ENCODE data around the gene WNT3A. TPM values are rescaled to one million over a fixed set of nuclear protein-coding genes. Genes with fewer than 3 reads are reported as not detected.

The WNT3A gene
- total RNA-seq, 4 donors from 2014 or later, result 1.9 to 4.1 (median 3.5) TPM

DNA sequence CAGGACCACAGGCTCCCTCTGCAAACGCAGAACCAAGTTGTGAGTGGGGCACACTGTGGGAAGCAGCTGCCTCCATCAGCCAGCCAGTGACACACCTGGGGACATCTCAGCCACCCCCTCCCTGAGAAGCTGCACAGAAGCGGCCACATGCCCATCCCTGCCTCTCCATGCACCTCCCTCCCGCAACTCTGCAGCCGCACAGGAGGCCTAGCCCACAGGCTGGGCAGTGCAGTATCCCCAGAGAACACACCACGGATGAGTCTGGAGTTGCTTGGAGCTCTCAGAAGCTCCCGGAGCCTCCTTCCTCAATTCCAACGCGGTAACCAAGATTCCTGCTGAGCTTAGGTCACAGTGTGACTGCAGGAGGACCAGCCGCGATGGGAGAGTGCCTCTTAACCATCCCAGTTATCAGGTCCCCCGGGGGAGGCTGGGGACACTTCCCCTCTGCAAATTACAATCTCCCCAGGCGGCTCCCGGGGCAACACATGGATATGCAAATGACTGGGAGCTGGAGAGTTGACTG is 1.2 kb upstream of the WNT3A start:
- intact Hi-C loops (cut with DNase I; ENCODE audit: low total_unique reads), result no loop called here
- H3K4me3 ChIP-seq (ENCODE audit: low read depth, poor library complexity, severe bottlenecking), result no peak overlapping the region
- TF ChIP-seq, protein P1, sequence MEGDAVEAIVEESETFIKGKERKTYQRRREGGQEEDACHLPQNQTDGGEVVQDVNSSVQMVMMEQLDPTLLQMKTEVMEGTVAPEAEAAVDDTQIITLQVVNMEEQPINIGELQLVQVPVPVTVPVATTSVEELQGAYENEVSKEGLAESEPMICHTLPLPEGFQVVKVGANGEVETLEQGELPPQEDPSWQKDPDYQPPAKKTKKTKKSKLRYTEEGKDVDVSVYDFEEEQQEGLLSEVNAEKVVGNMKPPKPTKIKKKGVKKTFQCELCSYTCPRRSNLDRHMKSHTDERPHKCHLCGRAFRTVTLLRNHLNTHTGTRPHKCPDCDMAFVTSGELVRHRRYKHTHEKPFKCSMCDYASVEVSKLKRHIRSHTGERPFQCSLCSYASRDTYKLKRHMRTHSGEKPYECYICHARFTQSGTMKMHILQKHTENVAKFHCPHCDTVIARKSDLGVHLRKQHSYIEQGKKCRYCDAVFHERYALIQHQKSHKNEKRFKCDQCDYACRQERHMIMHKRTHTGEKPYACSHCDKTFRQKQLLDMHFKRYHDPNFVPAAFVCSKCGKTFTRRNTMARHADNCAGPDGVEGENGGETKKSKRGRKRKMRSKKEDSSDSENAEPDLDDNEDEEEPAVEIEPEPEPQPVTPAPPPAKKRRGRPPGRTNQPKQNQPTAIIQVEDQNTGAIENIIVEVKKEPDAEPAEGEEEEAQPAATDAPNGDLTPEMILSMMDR (IDR thresholded peaks at IDR 0.05), result no peak
- no peak for TF ChIP-seq POLR2A (IDR thresholded peaks at IDR 0.05)
- 13 to 23% methylated on average over 7 to 13 of the region's 13 CpGs for WGBS, 2 donors
- DNase-seq (ENCODE audit: low spot score in 2 of 2), result peak in 1 of 2 donors; percentile 71

DNA sequence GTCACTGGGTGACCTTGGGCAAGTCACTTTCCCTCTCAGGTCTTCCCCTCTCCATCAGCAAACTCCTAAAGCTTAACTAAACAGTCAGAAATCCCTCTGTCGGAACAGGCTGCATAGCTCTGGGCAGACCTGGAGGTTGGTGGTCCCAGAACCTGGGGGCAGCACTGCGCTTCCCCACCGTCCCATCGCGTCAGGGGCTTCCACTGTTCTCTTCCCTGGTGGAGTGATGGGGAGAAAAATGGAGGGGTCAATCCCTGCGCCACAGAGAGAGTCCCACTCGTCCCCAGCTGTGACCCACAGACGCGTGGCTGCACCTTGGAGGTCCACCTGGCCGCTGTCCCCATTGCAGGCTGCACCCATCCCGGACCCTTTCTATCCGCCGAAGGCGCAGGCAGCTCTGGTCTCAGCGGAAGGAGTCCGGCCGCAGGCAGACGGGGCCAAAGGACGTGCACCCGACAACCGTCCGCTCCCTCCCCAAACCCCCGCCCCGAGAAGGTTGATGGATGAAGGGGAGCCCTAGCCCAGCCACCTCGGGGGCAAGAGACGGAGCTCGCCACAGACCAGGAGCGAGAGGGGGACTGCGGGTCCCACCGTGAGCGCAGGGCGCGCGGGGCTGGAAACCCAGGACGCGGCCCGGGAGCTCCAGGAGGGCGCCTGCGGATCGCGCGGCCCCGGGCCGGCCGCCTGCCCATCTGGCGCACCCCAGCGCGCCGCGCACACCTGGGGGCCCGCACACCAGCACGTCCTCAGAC is 588 bp upstream of the WNT3A start:
- no peak for TF ChIP-seq POLR2A (IDR thresholded peaks at IDR 0.05)
- TF ChIP-seq, protein P1 (IDR thresholded peaks at IDR 0.05), result no peak
- H3K4me3 ChIP-seq (ENCODE audit: low read depth, poor library complexity, severe bottlenecking), result no peak overlapping the region
- WGBS, 2 donors, result 4 to 7% methylated on average over 24 to 44 of the region's 52 CpGs
- DNase-seq (ENCODE audit: low spot score in 2 of 2), result peak in 1 of 2 donors; percentile 77
- intact Hi-C loops (cut with DNase I; ENCODE audit: low total_unique reads), result no loop called here

DNA sequence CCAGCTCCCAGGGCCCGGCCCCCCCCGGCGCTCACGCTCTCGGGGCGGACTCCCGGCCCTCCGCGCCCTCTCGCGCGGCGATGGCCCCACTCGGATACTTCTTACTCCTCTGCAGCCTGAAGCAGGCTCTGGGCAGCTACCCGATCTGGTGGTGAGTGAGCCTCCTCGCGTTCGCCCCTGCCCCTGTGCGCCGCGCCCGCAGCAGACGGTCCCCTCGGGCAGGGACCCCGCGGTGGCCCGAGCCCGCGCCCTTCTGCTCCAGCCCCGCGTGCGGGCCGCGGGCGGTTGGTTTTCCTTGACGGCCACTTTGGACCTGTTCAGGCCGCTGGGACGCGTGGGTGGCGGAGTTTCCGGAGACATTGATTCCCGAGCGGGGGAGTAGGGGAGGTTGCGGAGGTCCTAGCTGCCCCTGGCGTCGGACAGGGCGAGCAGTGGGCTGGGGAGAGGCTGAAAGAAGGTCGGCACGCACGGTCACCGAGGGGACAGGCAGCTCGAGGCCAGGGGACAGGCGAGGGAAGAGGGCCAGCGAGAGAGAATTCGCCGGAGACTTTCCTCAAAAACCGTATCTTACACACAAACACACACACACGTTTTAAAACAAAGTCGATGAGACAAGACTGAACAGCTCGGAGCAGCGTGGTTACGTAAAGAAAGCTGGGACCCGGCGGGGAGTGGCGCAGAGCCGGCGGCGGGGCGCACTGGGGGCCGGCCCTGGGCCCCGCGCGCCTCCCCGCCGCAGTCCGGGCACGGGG is 427 bp downstream of the WNT3A start:
- H3K4me3 ChIP-seq (ENCODE audit: low read depth, poor library complexity, severe bottlenecking), result no peak overlapping the region
- 1 to 2% methylated on average over 45 to 50 of the region's 77 CpGs for WGBS, 2 donors
- intact Hi-C loops (cut with DNase I; ENCODE audit: low total_unique reads), result no loop called here
- no peak for TF ChIP-seq POLR2A (IDR thresholded peaks at IDR 0.05)
- TF ChIP-seq, protein P1 (IDR thresholded peaks at IDR 0.05), result no peak
- DNase-seq (ENCODE audit: low spot score in 2 of 2), result peak in 1 of 2 donors; percentile 79

DNA sequence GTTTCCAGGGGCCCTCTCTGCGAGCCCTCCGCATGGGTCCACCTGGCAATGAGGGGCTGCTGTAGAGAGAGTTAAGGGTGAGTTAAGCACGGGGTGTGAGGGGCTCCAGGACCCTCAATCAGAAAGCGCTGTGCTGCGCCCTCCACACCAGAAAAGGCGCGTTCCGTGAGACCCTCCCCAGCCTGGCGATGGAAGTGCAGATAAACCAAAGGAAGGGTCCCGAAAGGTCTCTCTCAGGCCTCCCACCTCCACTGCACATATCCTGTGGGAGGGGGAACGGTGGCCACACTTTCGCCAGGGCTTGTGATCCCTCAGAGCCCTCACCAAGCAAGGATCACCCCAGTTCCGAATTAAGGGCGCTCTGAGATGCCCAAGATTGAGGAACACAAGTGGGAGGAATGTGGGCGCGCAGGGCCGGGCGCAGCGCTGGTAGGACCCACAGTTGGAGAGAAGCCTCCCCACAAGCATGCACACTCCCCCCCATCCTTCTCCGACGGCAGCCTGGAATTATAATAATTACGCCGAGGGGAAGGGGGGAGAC is 1.1 kb downstream of the WNT3A start:
- intact Hi-C loops (cut with DNase I; ENCODE audit: low total_unique reads), result no loop called here
- no peak overlapping the region for H3K4me3 ChIP-seq (ENCODE audit: low read depth, poor library complexity, severe bottlenecking)
- DNase-seq (ENCODE audit: low spot score in 2 of 2), result peak in 1 of 2 donors; percentile 65
- 4 to 9% methylated on average over 21 to 23 of the region's 23 CpGs for WGBS, 2 donors
- TF ChIP-seq POLR2A (IDR thresholded peaks at IDR 0.05), result no peak
- TF ChIP-seq, protein P1 (IDR thresholded peaks at IDR 0.05), result no peak

DNA sequence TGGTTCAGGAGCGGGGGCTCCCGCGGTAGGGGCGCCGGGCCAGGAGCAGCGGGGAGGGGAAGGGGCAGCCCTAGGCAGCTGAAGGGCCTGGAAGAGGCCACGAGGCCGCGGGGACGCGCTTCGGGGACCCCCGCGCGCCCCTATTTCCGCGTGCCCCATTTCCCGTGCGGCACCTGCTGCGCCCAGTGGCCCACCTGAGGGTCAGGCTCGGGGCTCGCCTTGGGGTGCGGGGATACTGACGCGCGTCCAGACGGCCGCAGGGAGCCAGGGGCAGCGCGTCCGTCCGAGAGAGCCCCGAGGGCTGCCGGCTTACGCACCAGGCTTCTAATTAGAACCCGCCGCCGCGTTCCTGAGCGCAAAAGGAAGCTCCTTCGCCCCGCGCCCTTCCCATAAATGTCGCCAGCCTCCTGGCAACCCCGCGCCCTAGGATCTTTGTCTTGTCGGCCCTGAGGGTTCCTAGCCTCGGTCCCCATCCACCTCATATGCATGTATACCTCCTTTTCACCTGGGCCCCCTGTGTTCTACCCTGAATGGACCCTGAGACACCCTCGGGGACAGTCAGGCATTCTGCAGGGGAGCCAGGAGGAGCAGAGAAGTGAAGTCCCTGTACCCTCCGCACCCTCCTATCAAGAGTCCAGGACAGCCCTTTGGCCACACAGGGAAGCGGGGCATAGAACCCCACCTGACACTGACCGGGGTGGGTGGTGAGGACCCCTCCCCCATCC is 1.8 kb downstream of the WNT3A start:
- no peak overlapping the region for H3K4me3 ChIP-seq (ENCODE audit: low read depth, poor library complexity, severe bottlenecking)
- TF ChIP-seq POLR2A (IDR thresholded peaks at IDR 0.05), result no peak
- TF ChIP-seq, protein P1 (IDR thresholded peaks at IDR 0.05), result no peak
- intact Hi-C loops (cut with DNase I; ENCODE audit: low total_unique reads), result no loop called here
- 5 to 16% methylated on average over 48 of the region's 52 CpGs for WGBS, 2 donors
- peak in 1 of 2 donors; percentile 82 for DNase-seq (ENCODE audit: low spot score in 2 of 2)
